Uterus (tissue), 2 donors: ENCODE data around the gene NPHP4.

ENCODE experiments used
- CTCF ChIP-seq, 4 experiments: fragments of 200-600 bp in 2 of 4; fragments of 450-650 bp in 2 of 4; sonication (generic) in 2 of 4; IDR thresholded peaks; one replicate each; pipeline ENCODE4 v1.5.1; 2016 to 2019; ENCODE audit warnings: antibody characterized with exemption in 4 of 4, mild to moderate bottlenecking in 2 of 4, moderate library complexity in 1 of 4
- POLR2A ChIP-seq, 2 donors: fragments of 450-650 bp; IDR thresholded peaks; one replicate each; pipeline ENCODE4 v1.6.1; 2016; ENCODE audit warnings: antibody characterized with exemption in 2 of 2, mild to moderate bottlenecking in 1 of 2, moderate library complexity in 1 of 2

- no peak for TF ChIP-seq CTCF (IDR thresholded peaks at IDR 0.05)
- no peak for TF ChIP-seq POLR2A (IDR thresholded peaks at IDR 0.05)
Observed at GRCh38 chr1:5976726-5977493, 15.3 kb downstream of the NPHP4 start.
